HFFc6 (cell line): ENCODE data around the gene PDE6H. TPM values are rescaled to one million over a fixed set of nuclear protein-coding genes. Genes with fewer than 3 reads are reported as not detected.
A peak's percentile ranks its signal among the peaks of the same experiment; 100 is the strongest.

Experiments used
- DNase-seq: peaks from one replicate; pipeline ENCODE4 v3.0.0-alpha.2; 2018
- H3K27ac Mint-ChIP-seq: 2 replicates; pipeline ENCODE4 v1.8.0; 2020; ENCODE audit warnings: mild to moderate bottlenecking, mixed read lengths
- H3K27me3 Mint-ChIP-seq: 2 replicates; pipeline ENCODE4 v1.8.0; 2021; ENCODE audit warnings: mild to moderate bottlenecking, moderate library complexity, mixed read lengths; ENCODE audit not compliant: insufficient read depth
- H3K36me3 Mint-ChIP-seq: 2 replicates; pipeline ENCODE4 v1.8.0; 2021; ENCODE audit warnings: low read depth, mixed read lengths
- H3K4me1 Mint-ChIP-seq: 2 replicates; pipeline ENCODE4 v1.8.0; 2020; ENCODE audit warnings: low read depth, mixed read lengths
- H3K4me3 Mint-ChIP-seq: 2 replicates; pipeline ENCODE4 v1.8.0; 2020; ENCODE audit warnings: mild to moderate bottlenecking, moderate library complexity, mixed read lengths
- H3K9me3 Mint-ChIP-seq: 2 replicates; pipeline ENCODE4 v1.8.0; 2020; ENCODE audit warnings: mild to moderate bottlenecking, mixed read lengths
- CTCF ChIP-seq: fragments of 200-600 bp; sonication (generic); IDR thresholded peaks from 2 replicates; pipeline ENCODE4 v1.5.0; 2021; ENCODE audit warnings: antibody characterized with exemption, mild to moderate bottlenecking
- long read RNA-seq: library from polyadenylated mRNA; unstranded; transcript quantifications from one replicate; pipeline ENCODE4 v2.0.0, GENCODE V29; 2019
- total RNA-seq, 6 experiments: library from RNA; stranded (reverse); fragmentation: NEBNext Ultra II Directional; extraction: Animal tissue kit (Norgen Biotek cat#: 25700); gene quantifications; 2 replicates in 1 of 6; 3 replicates in 5 of 6; pipeline ENCODE4 v1.2.3, GENCODE V29; 2021

PDE6H gene
- total RNA-seq, result not detected
- long read RNA-seq, result 0 reads

- no peak within 1 kb of the TSS for H3K4me3 Mint-ChIP-seq
- H3K27ac Mint-ChIP-seq, result no peak within 1 kb of the TSS
- no peaks in the 10 kb centered on the region for H3K9me3 Mint-ChIP-seq
- H3K36me3 Mint-ChIP-seq, result no peaks in the 10 kb centered on the region
- no peak for TF ChIP-seq CTCF
- peaks cover 7% of the 10 kb centered on the region for H3K27me3 Mint-ChIP-seq
- H3K4me1 Mint-ChIP-seq, result peaks cover 7% of the 10 kb centered on the region; the same call in 1 of the 2 replicates
- DNase-seq, result no peak
Measured at GRCh38 chr12:14972816-14973215, at the start of gene PDE6H. Gene PDE6H, plus strand, starts transcription at chr12:14973042. Its CDS starts 4,971 bp downstream, at chr12:14978013.

GRCh38 chr12:14923944-14924343 lies 48.9 kb upstream of the PDE6H start:
- no peak for TF ChIP-seq CTCF
- H3K9me3 Mint-ChIP-seq, result no peaks in the 10 kb centered on the region
- H3K4me3 Mint-ChIP-seq, result no peak overlapping the region
- H3K27me3 Mint-ChIP-seq, result peaks cover 8% of the 10 kb centered on the region
- no peaks in the 10 kb centered on the region for H3K4me1 Mint-ChIP-seq
- H3K27ac Mint-ChIP-seq, result no peak overlapping the region
- DNase-seq, result no peak
- no peaks in the 10 kb centered on the region for H3K36me3 Mint-ChIP-seq

- no peak for TF ChIP-seq CTCF
- DNase-seq, result no peak
- Mint-ChIP-seq H3K27ac (no peak overlapping the region), H3K4me1 (no peaks in the 10 kb centered on the region), H3K9me3 (no peaks in the 10 kb centered on the region), H3K4me3 (no peak overlapping the region), H3K36me3 (no peaks in the 10 kb centered on the region), H3K27me3 (peaks cover 8% of the 10 kb centered on the region)
Measured at GRCh38 chr12:14924541-14924940, 48.3 kb upstream of the PDE6H start.

- peaks cover 3% of the 10 kb centered on the region; the same call in 1 of the 2 replicates for H3K4me1 Mint-ChIP-seq
Measured at GRCh38 chr12:14927267-14927666, 45.6 kb upstream of the PDE6H start.

GRCh38 chr12:14928931-14929330 lies 43.9 kb upstream of the PDE6H start:
- no peak for DNase-seq
- Mint-ChIP-seq H3K4me3 (no peak overlapping the region), H3K27ac (no peak overlapping the region), H3K27me3 (peaks cover 9% of the 10 kb centered on the region), H3K36me3 (no peaks in the 10 kb centered on the region), H3K9me3 (no peaks in the 10 kb centered on the region), H3K4me1 (peaks cover 4% of the 10 kb centered on the region; the same call in 1 of the 2 replicates)
- no peak for TF ChIP-seq CTCF

More at GRCh38 chr12:14927267-14927666, 45.6 kb upstream of the PDE6H start:
- Mint-ChIP-seq H3K4me3 (no peak overlapping the region), H3K9me3 (no peaks in the 10 kb centered on the region), H3K27ac (no peak overlapping the region), H3K36me3 (no peaks in the 10 kb centered on the region), H3K27me3 (peaks cover 7% of the 10 kb centered on the region)
- TF ChIP-seq CTCF, result no peak
- DNase-seq, result no peak

GRCh38 chr12:14930299-14930698 lies 42.5 kb upstream of the PDE6H start:
- Mint-ChIP-seq H3K9me3 (no peaks in the 10 kb centered on the region), H3K36me3 (no peaks in the 10 kb centered on the region), H3K4me1 (peaks cover 4% of the 10 kb centered on the region; the same call in 1 of the 2 replicates), H3K27me3 (peaks cover 6% of the 10 kb centered on the region), H3K27ac (no peak overlapping the region), H3K4me3 (no peak overlapping the region)
- peak; percentile 3 for DNase-seq
- TF ChIP-seq CTCF, result no peak
